ENCODE measurements around the gene CSN3.
"Not testable (repeated sequence)": the region's sequence is repeated elsewhere in the genome, so short reads cannot be mapped to it uniquely, and the experiment has no call there.

The CSN3 gene, protein sequence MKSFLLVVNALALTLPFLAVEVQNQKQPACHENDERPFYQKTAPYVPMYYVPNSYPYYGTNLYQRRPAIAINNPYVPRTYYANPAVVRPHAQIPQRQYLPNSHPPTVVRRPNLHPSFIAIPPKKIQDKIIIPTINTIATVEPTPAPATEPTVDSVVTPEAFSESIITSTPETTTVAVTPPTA

DNA sequence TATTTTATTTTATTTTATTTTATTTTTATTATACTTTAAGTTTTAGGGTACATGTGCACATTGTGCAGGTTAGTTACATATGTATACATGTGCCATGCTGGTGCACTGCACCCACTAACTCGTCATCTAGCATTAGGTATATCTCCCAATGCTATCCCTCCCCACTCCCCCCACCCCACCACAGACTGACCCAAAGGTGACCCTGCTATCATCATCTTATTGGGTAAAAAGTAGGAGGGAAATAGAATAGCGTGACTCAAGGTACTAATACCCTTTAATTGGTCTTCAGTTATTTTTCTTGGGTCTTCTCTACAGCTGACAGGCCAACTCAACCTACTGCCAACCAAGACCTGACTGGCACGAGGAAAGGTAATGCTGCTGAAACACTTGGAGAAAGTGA lies at the start of gene CSN3:
Gene CSN3, plus strand, starts transcription at position 301 of the 400 bp plus-strand sequence. CDS start 2,223 bp downstream, outside the sequence.
- H3K27ac ChIP-seq (ENCODE audit: low read depth, low read length); H3K9ac ChIP-seq (ENCODE audit: low read length in 5 of 5): not testable (repeated sequence)

DNA sequence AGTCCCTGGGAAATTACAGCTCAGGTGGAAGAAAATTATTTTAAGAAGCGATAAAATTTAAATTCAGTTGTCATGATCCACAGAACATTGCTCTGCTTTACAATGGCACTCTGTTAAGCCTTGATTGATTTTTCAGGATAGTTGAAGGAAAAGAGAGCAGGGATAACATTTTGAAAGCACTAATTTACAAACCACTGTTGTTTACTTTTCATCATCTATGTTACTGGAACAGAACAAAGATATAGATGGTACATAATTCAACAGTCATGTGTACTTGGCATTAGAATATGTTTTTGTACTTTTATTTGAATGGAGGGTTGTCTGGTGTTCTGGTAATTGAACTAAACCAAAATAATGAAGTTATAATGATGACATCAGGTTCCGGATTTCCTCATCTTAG lies 49.5 kb upstream of the CSN3 start:
- no peaks in the 10 kb centered on the region for H3K27me3 ChIP-seq (ENCODE audit: control insufficient read depth in 5 of 5, insufficient read depth in 4 of 5, low read length in 5 of 5)
- no peak overlapping the region for H3K9ac ChIP-seq (ENCODE audit: low read length in 5 of 5)
- H3K4me1 ChIP-seq (ENCODE audit: control insufficient read depth in 5 of 5, insufficient read depth in 5 of 5, low read length in 5 of 5) = no peaks in the 10 kb centered on the region
- no peaks in the 10 kb centered on the region for H3K36me3 ChIP-seq (ENCODE audit: control insufficient read depth in 5 of 5, insufficient read depth in 5 of 5, low read length in 5 of 5)
- no peak overlapping the region for H3K4me3 ChIP-seq (ENCODE audit: low read depth in 1 of 5, low read length in 5 of 5)
- no peak overlapping the region for H3K27ac ChIP-seq (ENCODE audit: low read depth, low read length)
- H3K9me3 ChIP-seq (ENCODE audit: control insufficient read depth in 5 of 5, low read length in 5 of 5) = no peaks in the 10 kb centered on the region

More for the DNA sequence above, at the start of gene CSN3:
- H3K36me3 ChIP-seq (ENCODE audit: control insufficient read depth in 5 of 5, insufficient read depth in 5 of 5, low read length in 5 of 5); H3K9me3 ChIP-seq (ENCODE audit: control insufficient read depth in 5 of 5, low read length in 5 of 5); H3K4me1 ChIP-seq (ENCODE audit: control insufficient read depth in 5 of 5, insufficient read depth in 5 of 5, low read length in 5 of 5); H3K4me3 ChIP-seq (ENCODE audit: low read depth in 1 of 5, low read length in 5 of 5); H3K27me3 ChIP-seq (ENCODE audit: control insufficient read depth in 5 of 5, insufficient read depth in 4 of 5, low read length in 5 of 5): not testable (repeated sequence)

DNA sequence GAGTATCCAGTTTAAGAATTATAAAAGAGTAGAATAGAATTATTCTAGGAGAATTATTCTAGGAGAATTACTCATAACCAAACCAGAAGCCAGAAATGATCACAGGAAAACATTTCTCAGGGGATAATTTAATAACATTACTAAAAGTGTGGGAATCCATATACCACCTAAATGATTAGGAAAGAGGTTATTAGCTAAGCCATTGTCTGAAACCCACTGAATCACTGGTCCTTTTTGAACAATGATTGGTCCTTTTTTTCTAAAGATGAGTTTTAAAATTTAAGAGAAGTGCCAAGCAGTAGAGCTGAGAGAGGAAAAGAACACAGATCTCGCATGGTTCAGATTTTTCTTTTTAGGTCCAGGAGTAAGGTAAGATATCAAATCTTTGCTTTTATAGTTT lies 47.0 kb upstream of the CSN3 start, which contains the start of gene ODAM:
Gene ODAM, plus strand, starts transcription at position 301 of the 400 bp plus-strand sequence. CDS start 819 bp downstream, outside the sequence.
- Histone ChIP-seq H3K4me1 (ENCODE audit: control insufficient read depth in 5 of 5, insufficient read depth in 5 of 5, low read length in 5 of 5) (no peaks in the 10 kb centered on the region), H3K9me3 (ENCODE audit: control insufficient read depth in 5 of 5, low read length in 5 of 5) (no peaks in the 10 kb centered on the region), H3K4me3 (ENCODE audit: low read depth in 1 of 5, low read length in 5 of 5) (no peak within 1 kb of the TSS), H3K36me3 (ENCODE audit: control insufficient read depth in 5 of 5, insufficient read depth in 5 of 5, low read length in 5 of 5) (no peaks in the 10 kb centered on the region), H3K27ac (ENCODE audit: low read depth, low read length) (no peak within 1 kb of the TSS), H3K27me3 (ENCODE audit: control insufficient read depth in 5 of 5, insufficient read depth in 4 of 5, low read length in 5 of 5) (no peaks in the 10 kb centered on the region), H3K9ac (ENCODE audit: low read length in 5 of 5) (no peak within 1 kb of the TSS)

DNA sequence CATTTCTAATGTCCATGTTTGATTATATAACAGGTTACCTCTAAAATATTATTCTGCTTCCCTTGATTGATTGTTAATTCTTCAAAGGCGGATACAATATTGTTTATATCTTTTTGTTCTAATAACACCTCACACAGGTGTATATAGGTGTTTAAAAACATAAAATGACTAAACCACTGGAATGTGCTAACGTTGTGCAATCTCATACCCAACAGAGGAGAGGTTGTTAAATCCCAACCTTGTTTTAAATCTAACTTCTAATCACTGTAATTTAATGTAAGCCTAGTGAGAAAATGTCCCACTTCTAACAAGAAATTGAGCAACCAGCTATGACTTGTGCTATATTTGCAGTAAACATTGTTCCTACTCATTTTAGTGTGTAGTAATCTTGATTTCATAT lies 45.5 kb upstream of the CSN3 start:
- Histone ChIP-seq H3K27me3 (ENCODE audit: control insufficient read depth in 5 of 5, insufficient read depth in 4 of 5, low read length in 5 of 5) (no peaks in the 10 kb centered on the region), H3K9me3 (ENCODE audit: control insufficient read depth in 5 of 5, low read length in 5 of 5) (no peaks in the 10 kb centered on the region), H3K9ac (ENCODE audit: low read length in 5 of 5) (no peak overlapping the region), H3K4me1 (ENCODE audit: control insufficient read depth in 5 of 5, insufficient read depth in 5 of 5, low read length in 5 of 5) (no peaks in the 10 kb centered on the region), H3K27ac (ENCODE audit: low read depth, low read length) (no peak overlapping the region), H3K36me3 (ENCODE audit: control insufficient read depth in 5 of 5, insufficient read depth in 5 of 5, low read length in 5 of 5) (no peaks in the 10 kb centered on the region), H3K4me3 (ENCODE audit: low read depth in 1 of 5, low read length in 5 of 5) (no peak overlapping the region)

DNA sequence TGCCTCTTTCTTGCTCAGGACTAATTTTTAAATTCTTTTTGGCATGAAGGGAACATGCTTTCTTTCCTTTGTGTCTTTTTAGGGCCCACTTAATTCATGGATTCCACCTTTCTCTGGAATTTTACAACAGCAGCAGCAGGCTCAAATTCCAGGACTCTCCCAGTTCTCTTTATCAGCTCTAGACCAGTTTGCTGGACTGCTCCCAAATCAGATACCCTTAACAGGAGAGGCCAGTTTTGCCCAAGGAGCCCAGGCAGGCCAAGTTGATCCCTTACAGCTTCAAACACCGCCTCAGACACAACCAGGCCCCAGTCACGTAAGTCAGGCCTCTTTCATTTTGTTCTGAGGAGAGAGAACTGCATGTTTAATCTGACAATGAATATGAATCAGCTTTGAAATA lies 44.6 kb upstream of the CSN3 start:
- no peak overlapping the region for H3K27ac ChIP-seq (ENCODE audit: low read depth, low read length)

DNA sequence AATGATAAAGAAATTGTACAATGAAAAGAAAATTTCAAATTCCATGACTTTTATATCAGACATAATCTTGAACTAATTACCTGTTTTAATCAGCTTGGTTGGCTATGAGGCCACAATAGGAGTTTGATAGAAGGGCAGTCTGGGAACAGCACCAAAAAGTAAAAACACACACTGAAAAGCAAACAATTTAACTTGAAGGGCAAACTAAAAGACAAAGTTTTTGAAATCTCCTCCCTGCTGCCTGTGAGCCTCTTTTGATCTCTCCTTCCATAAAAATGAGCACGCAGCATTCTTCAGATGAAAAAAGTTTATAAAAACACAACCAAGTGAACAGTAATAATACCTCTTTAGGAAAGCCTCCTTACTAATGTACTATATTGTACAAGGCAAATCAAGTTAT lies 38.8 kb upstream of the CSN3 start:
- Histone ChIP-seq H3K9ac (ENCODE audit: low read length in 5 of 5) (no peak overlapping the region), H3K4me3 (ENCODE audit: low read depth in 1 of 5, low read length in 5 of 5) (no peak overlapping the region), H3K4me1 (ENCODE audit: control insufficient read depth in 5 of 5, insufficient read depth in 5 of 5, low read length in 5 of 5) (no peaks in the 10 kb centered on the region), H3K27ac (ENCODE audit: low read depth, low read length) (no peak overlapping the region), H3K36me3 (ENCODE audit: control insufficient read depth in 5 of 5, insufficient read depth in 5 of 5, low read length in 5 of 5) (no peaks in the 10 kb centered on the region), H3K9me3 (ENCODE audit: control insufficient read depth in 5 of 5, low read length in 5 of 5) (no peaks in the 10 kb centered on the region), H3K27me3 (ENCODE audit: control insufficient read depth in 5 of 5, insufficient read depth in 4 of 5, low read length in 5 of 5) (no peaks in the 10 kb centered on the region)

More for the DNA sequence above, 44.6 kb upstream of the CSN3 start:
- Histone ChIP-seq H3K4me1 (ENCODE audit: control insufficient read depth in 5 of 5, insufficient read depth in 5 of 5, low read length in 5 of 5) (no peaks in the 10 kb centered on the region), H3K9ac (ENCODE audit: low read length in 5 of 5) (no peak overlapping the region), H3K36me3 (ENCODE audit: control insufficient read depth in 5 of 5, insufficient read depth in 5 of 5, low read length in 5 of 5) (no peaks in the 10 kb centered on the region), H3K4me3 (ENCODE audit: low read depth in 1 of 5, low read length in 5 of 5) (no peak overlapping the region), H3K27me3 (ENCODE audit: control insufficient read depth in 5 of 5, insufficient read depth in 4 of 5, low read length in 5 of 5) (no peaks in the 10 kb centered on the region), H3K9me3 (ENCODE audit: control insufficient read depth in 5 of 5, low read length in 5 of 5) (no peaks in the 10 kb centered on the region)

DNA sequence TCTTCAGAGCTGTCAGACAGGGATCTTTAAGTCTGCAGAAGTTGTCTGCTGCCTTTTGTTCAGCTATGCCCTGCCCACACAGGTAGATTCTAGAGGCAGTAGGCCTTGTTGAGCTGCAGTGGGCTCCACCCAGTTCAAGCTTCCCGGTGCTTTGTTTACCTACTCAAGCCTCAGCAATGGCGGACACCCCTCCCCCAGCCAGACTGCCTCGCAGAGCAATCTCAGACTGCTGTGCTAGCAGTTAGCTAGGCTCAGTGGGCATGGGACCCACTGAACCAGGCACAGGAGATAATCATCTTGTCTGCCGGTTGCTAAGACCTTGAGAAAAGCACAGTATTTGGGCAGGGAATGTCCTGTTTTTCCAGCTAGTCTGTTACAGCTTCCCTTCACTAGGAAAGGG lies 29.6 kb upstream of the CSN3 start:
- not testable (repeated sequence) for H3K9ac ChIP-seq (ENCODE audit: low read length in 5 of 5); H3K9me3 ChIP-seq (ENCODE audit: control insufficient read depth in 5 of 5, low read length in 5 of 5); H3K27me3 ChIP-seq (ENCODE audit: control insufficient read depth in 5 of 5, insufficient read depth in 4 of 5, low read length in 5 of 5); H3K4me3 ChIP-seq (ENCODE audit: low read depth in 1 of 5, low read length in 5 of 5); H3K27ac ChIP-seq (ENCODE audit: low read depth, low read length); H3K4me1 ChIP-seq (ENCODE audit: control insufficient read depth in 5 of 5, insufficient read depth in 5 of 5, low read length in 5 of 5); H3K36me3 ChIP-seq (ENCODE audit: control insufficient read depth in 5 of 5, insufficient read depth in 5 of 5, low read length in 5 of 5)

DNA sequence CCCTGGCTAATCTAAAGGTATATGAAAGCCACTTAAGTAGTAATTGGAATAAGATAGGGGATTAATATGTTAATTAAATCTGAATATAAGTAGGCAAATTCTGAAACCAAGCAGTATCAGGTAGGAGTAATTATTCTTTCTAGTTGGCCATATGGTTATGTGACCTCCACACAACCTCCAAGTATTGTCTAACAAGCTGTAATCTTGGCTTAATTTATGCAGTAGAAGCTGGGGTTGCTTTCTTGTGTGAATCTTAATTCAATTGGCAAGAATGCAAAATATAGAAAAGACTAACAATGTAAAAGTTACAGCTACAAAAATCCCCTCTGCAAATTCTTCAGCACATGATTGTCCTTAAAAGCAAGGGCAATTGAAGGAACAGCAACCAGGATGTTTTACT lies 26.3 kb upstream of the CSN3 start:
- not testable (repeated sequence) for H3K27ac ChIP-seq (ENCODE audit: low read depth, low read length); H3K9me3 ChIP-seq (ENCODE audit: control insufficient read depth in 5 of 5, low read length in 5 of 5); H3K4me3 ChIP-seq (ENCODE audit: low read depth in 1 of 5, low read length in 5 of 5); H3K27me3 ChIP-seq (ENCODE audit: control insufficient read depth in 5 of 5, insufficient read depth in 4 of 5, low read length in 5 of 5); H3K9ac ChIP-seq (ENCODE audit: low read length in 5 of 5); H3K36me3 ChIP-seq (ENCODE audit: control insufficient read depth in 5 of 5, insufficient read depth in 5 of 5, low read length in 5 of 5); H3K4me1 ChIP-seq (ENCODE audit: control insufficient read depth in 5 of 5, insufficient read depth in 5 of 5, low read length in 5 of 5)

DNA sequence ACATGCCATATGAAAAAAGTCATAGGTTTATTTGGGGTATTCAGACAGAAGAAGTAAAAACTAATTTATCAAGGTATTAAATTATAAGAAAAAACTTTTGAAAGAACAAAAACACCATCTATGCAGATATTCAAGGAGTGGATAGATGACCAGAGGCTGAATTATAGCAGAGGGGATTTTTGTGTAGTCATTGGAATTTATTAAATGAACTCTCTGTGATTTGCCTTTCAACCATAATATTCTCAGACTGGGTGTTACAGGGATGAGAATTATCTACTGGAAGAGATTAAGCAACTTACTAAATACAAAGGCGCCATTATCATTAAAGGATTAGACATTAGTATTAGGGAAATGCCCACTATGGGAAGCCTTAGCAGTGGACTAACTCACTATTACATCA lies 25.8 kb upstream of the CSN3 start:
- not testable (repeated sequence) for H3K4me1 ChIP-seq (ENCODE audit: control insufficient read depth in 5 of 5, insufficient read depth in 5 of 5, low read length in 5 of 5); H3K27ac ChIP-seq (ENCODE audit: low read depth, low read length); H3K9ac ChIP-seq (ENCODE audit: low read length in 5 of 5)

DNA sequence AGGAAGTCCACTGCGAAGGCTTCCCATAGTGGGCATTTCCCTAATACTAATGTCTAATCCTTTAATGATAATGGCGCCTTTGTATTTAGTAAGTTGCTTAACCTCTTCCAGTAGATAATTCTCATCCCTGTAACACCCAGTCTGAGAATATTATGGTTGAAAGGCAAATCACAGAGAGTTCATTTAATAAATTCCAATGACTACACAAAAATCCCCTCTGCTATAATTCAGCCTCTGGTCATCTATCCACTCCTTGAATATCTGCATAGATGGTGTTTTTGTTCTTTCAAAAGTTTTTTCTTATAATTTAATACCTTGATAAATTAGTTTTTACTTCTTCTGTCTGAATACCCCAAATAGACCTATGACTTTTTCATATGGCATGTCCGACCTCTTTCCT lies 21.0 kb upstream of the CSN3 start:
- H3K4me1 ChIP-seq (ENCODE audit: control insufficient read depth in 5 of 5, insufficient read depth in 5 of 5, low read length in 5 of 5); H3K36me3 ChIP-seq (ENCODE audit: control insufficient read depth in 5 of 5, insufficient read depth in 5 of 5, low read length in 5 of 5); H3K27me3 ChIP-seq (ENCODE audit: control insufficient read depth in 5 of 5, insufficient read depth in 4 of 5, low read length in 5 of 5); H3K9me3 ChIP-seq (ENCODE audit: control insufficient read depth in 5 of 5, low read length in 5 of 5); H3K27ac ChIP-seq (ENCODE audit: low read depth, low read length); H3K9ac ChIP-seq (ENCODE audit: low read length in 5 of 5); H3K4me3 ChIP-seq (ENCODE audit: low read depth in 1 of 5, low read length in 5 of 5): not testable (repeated sequence)

More for the DNA sequence above, 25.8 kb upstream of the CSN3 start:
- not testable (repeated sequence) for H3K36me3 ChIP-seq (ENCODE audit: control insufficient read depth in 5 of 5, insufficient read depth in 5 of 5, low read length in 5 of 5); H3K27me3 ChIP-seq (ENCODE audit: control insufficient read depth in 5 of 5, insufficient read depth in 4 of 5, low read length in 5 of 5); H3K4me3 ChIP-seq (ENCODE audit: low read depth in 1 of 5, low read length in 5 of 5); H3K9me3 ChIP-seq (ENCODE audit: control insufficient read depth in 5 of 5, low read length in 5 of 5)

DNA sequence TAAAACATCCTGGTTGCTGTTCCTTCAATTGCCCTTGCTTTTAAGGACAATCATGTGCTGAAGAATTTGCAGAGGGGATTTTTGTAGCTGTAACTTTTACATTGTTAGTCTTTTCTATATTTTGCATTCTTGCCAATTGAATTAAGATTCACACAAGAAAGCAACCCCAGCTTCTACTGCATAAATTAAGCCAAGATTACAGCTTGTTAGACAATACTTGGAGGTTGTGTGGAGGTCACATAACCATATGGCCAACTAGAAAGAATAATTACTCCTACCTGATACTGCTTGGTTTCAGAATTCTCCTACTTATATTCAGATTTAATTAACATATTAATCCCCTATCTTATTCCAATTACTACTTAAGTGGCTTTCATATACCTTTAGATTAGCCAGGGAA lies 20.6 kb upstream of the CSN3 start:
- H3K9me3 ChIP-seq (ENCODE audit: control insufficient read depth in 5 of 5, low read length in 5 of 5); H3K9ac ChIP-seq (ENCODE audit: low read length in 5 of 5); H3K36me3 ChIP-seq (ENCODE audit: control insufficient read depth in 5 of 5, insufficient read depth in 5 of 5, low read length in 5 of 5); H3K27ac ChIP-seq (ENCODE audit: low read depth, low read length); H3K4me3 ChIP-seq (ENCODE audit: low read depth in 1 of 5, low read length in 5 of 5); H3K27me3 ChIP-seq (ENCODE audit: control insufficient read depth in 5 of 5, insufficient read depth in 4 of 5, low read length in 5 of 5); H3K4me1 ChIP-seq (ENCODE audit: control insufficient read depth in 5 of 5, insufficient read depth in 5 of 5, low read length in 5 of 5): not testable (repeated sequence)

Measured in subcutaneous abdominal adipose tissue (tissue), 5 donors.